Measurements from ENCODE around the gene TMEM169.
"Not testable (repeated sequence)": the region's sequence is repeated elsewhere in the genome, so short reads cannot be mapped to it uniquely, and the experiment has no call there.

The TMEM169 gene

GRCh38 chr2:216131175-216131926 is 49.6 kb downstream of the TMEM169 start:
- DNase-seq (ENCODE audit: low read depth, low spot score): no peak

DNA sequence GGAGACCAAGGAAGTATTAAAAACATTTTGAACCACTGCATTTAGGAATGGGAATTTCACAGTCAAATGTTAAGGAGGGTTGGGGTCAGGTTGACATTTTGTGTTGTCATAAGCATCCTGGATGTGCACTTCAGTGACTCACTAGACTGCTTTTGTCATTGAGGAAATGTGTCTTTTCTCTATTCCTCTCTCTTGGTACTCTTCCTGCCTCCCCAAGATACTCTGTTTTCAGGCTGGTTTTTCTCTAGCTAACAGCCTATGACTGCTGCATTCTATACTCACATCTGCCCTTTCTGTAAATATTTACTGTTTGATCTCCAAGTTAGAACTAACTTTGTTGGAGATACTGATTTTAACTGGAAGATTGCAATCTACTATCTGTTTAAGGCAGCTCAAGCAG is 50.9 kb downstream of the TMEM169 start:
- no peak for DNase-seq (ENCODE audit: low read depth, low spot score)

DNA sequence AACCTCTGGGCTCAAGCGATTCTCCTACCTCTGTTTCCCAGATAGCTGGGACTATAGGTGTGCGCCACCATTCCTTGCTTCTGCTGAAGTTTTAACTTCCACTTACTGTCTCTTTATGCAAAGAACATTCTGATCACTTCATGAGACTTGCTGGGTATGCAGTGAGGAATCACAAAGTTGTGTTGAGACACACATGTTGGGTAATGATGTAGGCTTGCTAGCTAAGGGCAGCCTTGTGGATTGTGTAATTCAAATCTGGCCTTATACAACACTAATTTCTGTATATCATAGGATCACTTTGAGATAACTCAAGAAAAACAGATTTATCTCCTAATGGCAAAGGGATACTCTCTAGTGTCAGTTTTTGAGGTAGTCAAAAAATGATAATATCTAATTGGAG is 51.7 kb downstream of the TMEM169 start:
- no peak for DNase-seq (ENCODE audit: low read depth, low spot score)

DNA sequence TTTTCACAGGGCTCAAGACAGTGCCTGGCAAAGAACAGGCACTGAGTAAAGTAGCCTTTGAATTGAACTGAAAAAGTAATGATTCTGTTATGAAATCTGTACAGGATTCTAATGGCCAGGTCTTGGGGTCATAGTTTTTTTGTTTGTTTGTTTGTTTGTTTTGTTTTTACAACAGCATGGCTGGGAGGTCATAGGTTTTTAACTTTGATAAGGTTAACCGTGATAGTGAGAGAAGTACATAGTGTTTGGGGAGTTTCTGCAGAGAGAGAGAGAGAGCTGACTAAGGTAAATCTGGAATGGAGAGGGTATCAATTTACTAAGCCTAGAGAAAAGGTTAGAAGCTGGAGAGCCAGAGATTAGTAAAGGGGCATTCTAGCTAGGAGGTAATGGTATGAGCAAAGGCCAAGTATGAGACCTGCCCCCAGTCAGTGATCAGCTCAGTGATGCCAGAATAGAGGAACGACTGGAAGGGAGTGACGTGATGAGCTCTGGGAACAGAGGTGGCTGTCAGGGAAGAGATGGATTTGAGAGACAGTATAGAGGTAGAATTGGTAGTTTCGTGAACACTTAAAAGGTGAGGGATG is 53.3 kb downstream of the TMEM169 start:
- DNase-seq (ENCODE audit: low read depth, low spot score): no peak

DNA sequence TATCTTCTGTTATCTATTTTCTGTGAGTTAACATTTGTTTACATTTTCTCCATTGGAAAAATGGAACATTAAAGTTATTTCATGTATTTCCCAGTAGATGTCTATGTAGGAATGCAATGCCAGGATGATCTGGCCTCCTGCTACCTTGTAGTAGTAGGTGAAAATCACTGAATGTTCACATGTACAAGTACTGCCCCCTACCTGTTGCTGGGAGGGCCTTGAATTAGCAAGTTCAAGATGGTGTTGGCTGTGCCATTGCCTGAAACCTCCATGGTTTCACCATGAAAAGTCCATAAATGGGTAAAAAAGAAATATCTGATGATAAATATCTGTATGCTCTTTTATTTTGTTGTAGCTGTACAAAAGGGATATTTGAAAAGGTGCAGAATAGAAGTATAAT is 58.2 kb downstream of the TMEM169 start:
- no peak for DNase-seq (ENCODE audit: low read depth, low spot score)

DNA sequence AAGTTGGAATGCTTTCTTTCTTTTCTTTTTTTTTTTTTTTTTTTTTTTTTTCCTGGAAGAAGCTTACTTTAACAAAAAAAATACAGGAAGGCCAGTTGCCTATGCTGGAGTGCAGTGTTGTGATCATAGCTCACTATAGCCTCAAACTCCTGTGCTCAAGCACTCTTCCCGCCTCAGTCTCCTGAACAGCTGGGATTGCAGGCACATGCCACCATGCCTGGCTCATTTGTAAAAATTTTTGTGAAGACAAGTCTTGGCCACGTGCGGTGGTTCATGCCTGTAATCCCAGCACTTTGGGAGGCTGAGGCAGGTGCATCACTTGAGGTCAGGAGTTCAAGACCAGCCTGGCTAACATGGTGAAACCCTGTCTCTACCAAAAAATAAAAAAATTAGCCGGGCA is 59.8 kb downstream of the TMEM169 start:
- DNase-seq (ENCODE audit: low read depth, low spot score): not testable (repeated sequence)

DNA sequence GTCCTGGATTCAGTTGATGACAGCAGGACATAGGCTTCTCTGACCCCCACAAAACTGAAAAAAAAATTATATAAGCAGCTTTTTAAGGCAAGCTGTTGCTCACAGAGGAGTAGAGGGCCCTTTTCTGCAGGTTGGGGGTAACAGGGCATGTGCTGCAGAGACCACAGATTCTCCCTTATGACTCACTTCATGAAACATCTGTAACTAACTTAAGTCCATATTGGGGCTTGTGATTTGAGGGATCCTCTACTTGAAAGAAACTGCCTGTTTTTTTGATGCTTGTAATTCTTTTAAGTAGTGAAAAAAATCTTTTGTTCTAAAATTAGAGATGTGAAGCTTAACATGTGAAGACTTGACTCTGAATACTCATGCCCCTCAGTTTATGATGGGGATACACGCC is 60.8 kb downstream of the TMEM169 start:
- DNase-seq (ENCODE audit: low read depth, low spot score): no peak

DNA sequence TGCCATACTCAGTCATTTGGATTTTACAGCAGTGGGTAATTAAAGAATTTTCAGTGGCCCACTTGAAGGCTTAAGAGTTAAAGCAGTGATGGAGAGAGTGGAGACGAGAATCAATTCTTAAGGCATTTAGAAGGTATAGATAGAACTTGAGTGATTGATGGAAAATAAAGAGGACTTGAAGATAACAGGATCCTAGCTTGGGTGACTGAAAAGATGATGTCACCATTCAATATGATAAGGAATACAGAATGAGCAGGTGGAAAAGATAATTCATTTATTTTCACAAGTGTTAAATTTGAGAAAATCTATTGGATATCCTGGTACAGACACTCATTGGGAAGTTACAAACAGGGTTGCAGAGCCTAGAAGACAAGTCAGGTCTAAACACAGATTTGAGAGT is 62.7 kb downstream of the TMEM169 start:
- no peak for DNase-seq (ENCODE audit: low read depth, low spot score)

- DNase-seq (ENCODE audit: low read depth, low spot score): no peak
Observed at GRCh38 chr2:216144857-216145256, 63.1 kb downstream of the TMEM169 start.

- no peak for DNase-seq (ENCODE audit: low read depth, low spot score)
Observed at GRCh38 chr2:216146573-216146972, 64.9 kb downstream of the TMEM169 start.

DNA sequence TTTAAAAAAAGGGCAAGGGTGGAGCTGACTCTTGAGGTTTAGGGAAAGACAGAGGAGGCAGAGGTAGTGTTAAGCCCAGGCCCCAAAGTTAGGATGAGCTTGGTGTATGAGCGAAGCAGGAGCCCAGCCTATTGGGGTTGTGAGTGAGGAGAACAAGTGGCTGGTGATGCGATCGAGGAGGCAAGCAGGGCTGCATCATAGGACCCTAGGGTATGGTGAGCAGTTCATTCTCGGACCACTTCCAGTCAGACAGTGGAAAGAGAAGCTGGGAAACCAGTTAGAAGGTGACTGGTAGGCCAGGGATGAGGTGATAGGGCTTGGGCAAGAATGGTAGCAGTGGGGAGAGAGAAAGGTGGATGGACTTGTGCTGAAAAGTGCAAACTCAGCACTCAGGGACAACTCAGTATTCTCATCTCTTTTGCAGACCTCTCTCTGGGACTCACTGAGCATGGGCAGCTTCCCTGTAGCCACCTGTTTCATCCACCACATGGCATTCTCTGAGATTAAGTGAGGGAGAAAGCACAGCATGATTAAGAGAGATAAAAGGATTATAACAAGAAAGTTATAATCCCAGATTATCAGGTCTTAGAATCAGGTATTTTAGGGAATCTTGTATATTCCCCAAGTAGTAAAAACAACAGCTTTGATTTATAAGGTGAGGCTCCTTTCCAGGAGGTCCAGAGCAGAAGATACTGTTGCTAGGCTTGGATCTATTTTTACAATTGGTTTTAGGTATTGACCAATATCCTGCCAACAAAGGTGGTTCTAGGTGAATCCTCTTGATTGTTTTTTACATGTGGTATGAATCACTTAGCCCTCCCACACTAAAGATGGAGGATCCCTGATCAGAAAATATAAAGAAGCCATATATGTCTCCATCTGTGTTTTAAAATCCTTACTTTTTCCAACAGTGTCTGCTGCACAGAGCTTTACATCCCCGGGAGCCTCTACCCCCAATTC is 65.7 kb downstream of the TMEM169 start:
- DNase-seq (ENCODE audit: low read depth, low spot score): no peak

DNA sequence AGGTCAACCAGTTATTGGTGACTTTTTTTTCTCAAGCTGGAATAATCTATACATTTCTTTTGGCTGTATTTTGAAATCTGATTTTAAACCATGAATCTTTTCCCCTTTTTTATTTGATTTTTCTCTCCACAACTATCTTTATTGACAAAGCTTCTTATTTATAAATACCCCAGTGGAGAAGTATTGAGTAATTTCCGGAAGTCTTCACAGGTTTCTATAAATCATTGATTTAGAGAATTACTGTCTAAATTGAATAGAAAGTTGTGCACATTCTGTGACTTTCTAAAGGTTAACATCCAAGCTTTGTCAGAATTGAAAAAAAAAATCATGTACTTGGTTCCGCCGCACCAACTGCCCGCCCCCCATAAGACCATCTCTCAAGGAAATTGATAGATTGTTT is 67.3 kb downstream of the TMEM169 start:
- DNase-seq (ENCODE audit: low read depth, low spot score): no peak

DNA sequence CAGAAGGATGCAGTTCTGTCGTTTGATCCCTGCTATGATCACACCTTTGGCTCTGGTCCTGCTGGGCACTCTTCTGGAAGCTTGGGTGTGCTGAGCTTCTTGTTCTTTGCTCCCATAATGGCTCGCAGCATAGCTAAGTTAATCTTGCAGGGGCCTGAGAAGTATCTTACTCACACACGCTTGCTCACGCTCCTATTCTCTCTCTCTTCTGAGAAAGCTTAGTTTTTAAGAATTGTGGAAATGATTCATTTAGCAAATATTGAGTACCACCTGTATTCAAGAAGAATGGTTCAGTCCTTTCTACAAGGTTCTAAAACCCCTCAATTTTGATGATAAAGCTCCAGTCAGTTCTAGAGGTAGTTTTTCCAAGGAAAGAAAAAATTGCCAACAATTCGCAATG is 68.0 kb downstream of the TMEM169 start:
- no peak for DNase-seq (ENCODE audit: low read depth, low spot score)

GRCh38 chr2:216151313-216152025 is 69.8 kb downstream of the TMEM169 start:
- DNase-seq (ENCODE audit: low read depth, low spot score): no peak

Data from brain pericyte (primary cell).